A673 (cell line): Measurements from ENCODE around the gene HOXB9. TPM values are rescaled to one million over a fixed set of nuclear protein-coding genes. Genes with fewer than 3 reads are reported as not detected.

Experiments
- BruUV-seq: library from RNA; stranded (reverse); fragments of 400-500 nt; replicated peaks from 2 replicates; lab custom pipeline; 2021; lab: Mats Ljungman, UMichigan
- CTCF ChIA-PET: fragments of 300-600 bp; sonication (Branson Sonifier 250); formaldehyde crosslinking; loops from one replicate; lab custom pipeline; 2022; ENCODE audit warnings: antibody characterized with exemption; lab: Charles Lee
- POLR2A ChIA-PET: fragments of 300-600 bp; sonication (Branson Sonifier 250); formaldehyde crosslinking; loops from one replicate; lab custom pipeline; 2022; ENCODE audit warnings: antibody characterized with exemption; ENCODE audit not compliant: low non-redundant PET; lab: Charles Lee
- DNase-seq: peaks from one replicate; pipeline ENCODE4 v3.0.0-alpha.2; 2015; ENCODE audit warnings: low spot score
- H3K27ac ChIP-seq: fragments of 200-600 bp; sonication (generic); 2 replicates; pipeline ENCODE4 v1.5.1; 2016; ENCODE audit warnings: mixed run types, low read depth, mild to moderate bottlenecking, mixed read lengths, antibody characterized with exemption, low read length; ENCODE audit not compliant: poor library complexity, severe bottlenecking
- H3K27me3 ChIP-seq: fragments of 200-600 bp; sonication (generic); replicated peaks from 2 replicates; pipeline ENCODE4 v1.6.1; 2017; ENCODE audit warnings: mixed run types, low read depth, mild to moderate bottlenecking, mixed read lengths, antibody characterized with exemption, low read length; ENCODE audit not compliant: insufficient read depth, poor library complexity
- H3K36me3 ChIP-seq: fragments of 200-600 bp; sonication (generic); 2 replicates; pipeline ENCODE4 v1.6.1; 2016; ENCODE audit warnings: mixed run types, mild to moderate bottlenecking, mixed read lengths, antibody characterized with exemption, low read length; ENCODE audit not compliant: insufficient read depth, poor library complexity, severe bottlenecking
- H3K4me1 ChIP-seq: fragments of 200-600 bp; sonication (generic); 2 replicates; pipeline ENCODE4 v1.6.1; 2017; ENCODE audit warnings: mixed run types, mild to moderate bottlenecking, mixed read lengths, antibody characterized with exemption, low read length; ENCODE audit not compliant: insufficient read depth, poor library complexity, severe bottlenecking
- H3K4me3 ChIP-seq: fragments of 200-600 bp; sonication (generic); 2 replicates; pipeline ENCODE4 v1.5.1; 2016; ENCODE audit warnings: low read depth, mixed run types, mild to moderate bottlenecking, mixed read lengths, low read length; ENCODE audit not compliant: poor library complexity, severe bottlenecking
- H3K9me3 ChIP-seq: fragments of 200-600 bp; sonication (generic); 2 replicates; pipeline ENCODE4 v1.6.1; 2016; ENCODE audit warnings: mixed run types, low read depth, mild to moderate bottlenecking, mixed read lengths, antibody characterized with exemption, low read length; ENCODE audit not compliant: poor library complexity, severe bottlenecking
- CTCF ChIP-seq: fragments of 300-800, 200-600 bp; sonication (generic); conservative IDR thresholded peaks from 2 replicates; pipeline ENCODE4 v1.5.1; 2017; ENCODE audit warnings: low read depth, mild to moderate bottlenecking, antibody characterized with exemption, low read length, moderate library complexity, mixed read lengths
- EZH2 ChIP-seq: fragments of 200-600 bp; sonication (generic); IDR thresholded peaks from 2 replicates; pipeline ENCODE4 v1.6.1; 2017; ENCODE audit warnings: borderline replicate concordance, low read depth, mild to moderate bottlenecking, mixed read lengths, antibody characterized with exemption, low read length; ENCODE audit not compliant: poor library complexity, severe bottlenecking
- intact Hi-C: fragments of 100-400 bp; cut with micrococcal nuclease; formaldehyde crosslinking; loops from one replicate; pipeline ENCODE4 v1.10.0; 2022; ENCODE audit not compliant: unreplicated experiment
- total RNA-seq: library from RNA; stranded (reverse); gene quantifications from 2 replicates; pipeline ENCODE4 v1.2.3, GENCODE V29; 2021

The HOXB9 gene
- total RNA-seq, 1 experiment from 2014 or later, result 8.2 TPM

GRCh38 chr17:48582750-48583069, 43.4 kb downstream of the HOXB9 start:
- Histone ChIP-seq H3K9me3 (no peaks in the 10 kb centered on the region), H3K36me3 (no peaks in the 10 kb centered on the region), H3K27me3 (no peaks in the 10 kb centered on the region), H3K4me1 (peaks cover 45% of the 10 kb centered on the region), H3K4me3 (no peak overlapping the region), H3K27ac (no peak overlapping the region)
- DNase-seq, result no peak
- BruUV-seq, result no TSS peak
- POLR2A ChIA-PET, result no interaction called here
- intact Hi-C loops, result no loop called here
- CTCF ChIA-PET, result interaction anchor here (0.7 kb wide), 1 partner anchor 27 kb away, joined by 3 read pairs; no protein-coding TSS in a partner anchor
- TF ChIP-seq EZH2, result no peak
- TF ChIP-seq CTCF, result no peak

GRCh38 chr17:48579760-48580554, 46.2 kb downstream of the HOXB9 start:
- TF ChIP-seq CTCF (no peak), EZH2 (no peak)
- no TSS peak for BruUV-seq
- CTCF ChIA-PET, result no interaction called here
- no peak for DNase-seq
- peaks cover 36% of the 10 kb centered on the region for H3K4me1 ChIP-seq
- no peaks in the 10 kb centered on the region for H3K9me3 ChIP-seq
- H3K4me3 ChIP-seq, result no peak overlapping the region
- no peak overlapping the region for H3K27ac ChIP-seq
- no peaks in the 10 kb centered on the region for H3K36me3 ChIP-seq
- intact Hi-C loops, result no loop called here
- POLR2A ChIA-PET, result no interaction called here
- H3K27me3 ChIP-seq, result no peaks in the 10 kb centered on the region

- no peaks in the 10 kb centered on the region for H3K27me3 ChIP-seq
- no peaks in the 10 kb centered on the region for H3K36me3 ChIP-seq
- DNase-seq, result no peak
- no TSS peak for BruUV-seq
- TF ChIP-seq EZH2 (no peak), CTCF (no peak)
- H3K4me1 ChIP-seq, result peaks cover 36% of the 10 kb centered on the region
- intact Hi-C loops, result no loop called here
- H3K9me3 ChIP-seq, result no peaks in the 10 kb centered on the region
- ChIA-PET CTCF (no interaction called here), POLR2A (no interaction called here)
- H3K4me3 ChIP-seq, result no peak overlapping the region
- no peak overlapping the region for H3K27ac ChIP-seq
Measured at GRCh38 chr17:48579471-48579759, 46.7 kb downstream of the HOXB9 start.
